ENCODE data around the gene PRKAG3. TPM values are rescaled to one million over a fixed set of nuclear protein-coding genes. Genes with fewer than 3 reads are reported as not detected.

Gene PRKAG3
- total and polyA plus RNA-seq, 9 of the 15 experiments (the other 6 are each of a cell fraction or from before 2014, with no cell fraction given) = not detected

GRCh38 chr2:218829868-218830451 is 1.6 kb downstream of the PRKAG3 start:
- FAIRE-seq = no peak
- POLR2A ChIA-PET = interaction anchor here (1.3 kb wide), 1 partner anchor 8 kb away, joined by 3 read pairs; no protein-coding TSS in a partner anchor
- H3K27me3 ChIP-seq (ENCODE audit: control insufficient read depth in 2 of 2, insufficient read depth in 2 of 2, low read length in 2 of 2) = peaks cover 4 to 70% of the 10 kb centered on the region in 2 experiments; a peak in 3 of 5 replicates
- peak; percentile 28; the same call in 2 of the 3 replicates for ATAC-seq
- H3K4me3 ChIP-seq = no peak overlapping the region
- no peaks in the 10 kb centered on the region for H4K20me1 ChIP-seq (replicated peaks; ENCODE audit: control insufficient read depth, insufficient read depth, low read length)
- intact Hi-C loops (cut with micrococcal nuclease) (no loop called here), in situ Hi-C loops (cut with MboI) (no loop called here)
- peaks cover 0 to 10% of the 10 kb centered on the region in 2 experiments; a peak in 1 of 5 replicates for H3K4me1 ChIP-seq (replicated peaks in 1 of 2; ENCODE audit: control insufficient read depth in 2 of 2, insufficient read depth in 2 of 2, low read length in 2 of 2)
- H3K9ac ChIP-seq (ENCODE audit: insufficient read depth in 1 of 2, low read depth in 2 of 2, low read length in 2 of 2) = no peak overlapping the region
- no peaks in the 10 kb centered on the region for H3K79me2 ChIP-seq (ENCODE audit: control insufficient read depth, insufficient read depth, low read length)
- BruUV-seq (replicated peaks) = no TSS peak
- no peak overlapping the region for H3K4me2 ChIP-seq (ENCODE audit: insufficient read depth, low read length)
- H3K9me3 ChIP-seq (replicated peaks; ENCODE audit: control insufficient read depth, insufficient read depth, low read depth, low read length) = no peaks in the 10 kb centered on the region
- H3K27ac ChIP-seq (ENCODE audit: extremely low read depth, low read depth, low read length) = no peak overlapping the region
- WGBS (ENCODE audit: insufficient coverage, low coverage, missing lambda C conversion rate) = 7% methylated on average over 17 of the region's 17 CpGs
- H2AFZ ChIP-seq (ENCODE audit: low read depth, low read length) = no peak overlapping the region
- CTCF ChIA-PET (ENCODE audit: low intra/inter-chr PET ratio) = no interaction called here
- H3K36me3 ChIP-seq (ENCODE audit: control insufficient read depth, insufficient read depth, low read length) = no peaks in the 10 kb centered on the region
- no peak for DNase-seq (ENCODE audit: extremely low read depth in 1 of 4, low spot score in 3 of 4)
- no peaks in the 10 kb centered on the region for H3K9me1 ChIP-seq (ENCODE audit: control insufficient read depth, insufficient read depth, low read length)
- TF ChIP-seq PML (IDR thresholded peaks at IDR 0.05; ENCODE audit: low read length) (no peak), SRF (CRISPR knock-in tag; IDR thresholded peaks at IDR 0.05) (no peak), CHAMP1 (IDR thresholded peaks at IDR 0.05) (no peak), RUNX1 (IDR thresholded peaks at IDR 0.05; ENCODE audit: low read depth) (no peak), RAD21 (CRISPR knock-in tag; conservative IDR thresholded peaks at IDR 0.05 in 1 of 2, IDR thresholded peaks at IDR 0.05 in 1 of 2) (no peak), ZBTB9 (CRISPR knock-in tag; IDR thresholded peaks at IDR 0.05) (no peak), ZBTB5 (IDR thresholded peaks at IDR 0.05) (no peak), RBM34 (IDR thresholded peaks at IDR 0.05; ENCODE audit: borderline replicate concordance, insufficient read depth, low read length) (no peak), ZNF146 (CRISPR knock-in tag; IDR thresholded peaks at IDR 0.05; ENCODE audit: unreplicated experiment) (no peak), HNRNPLL (IDR thresholded peaks at IDR 0.05; ENCODE audit: low read depth, low read length, poor library complexity, severe bottlenecking) (no peak), TSC22D4 (tag; IDR thresholded peaks at IDR 0.05) (no peak), GABPB2 (CRISPR knock-in tag; conservative IDR thresholded peaks at IDR 0.05) (no peak), TAF9B (IDR thresholded peaks at IDR 0.05; ENCODE audit: partially characterized antibody) (no peak)
- TF ChIP-seq, protein P1, sequence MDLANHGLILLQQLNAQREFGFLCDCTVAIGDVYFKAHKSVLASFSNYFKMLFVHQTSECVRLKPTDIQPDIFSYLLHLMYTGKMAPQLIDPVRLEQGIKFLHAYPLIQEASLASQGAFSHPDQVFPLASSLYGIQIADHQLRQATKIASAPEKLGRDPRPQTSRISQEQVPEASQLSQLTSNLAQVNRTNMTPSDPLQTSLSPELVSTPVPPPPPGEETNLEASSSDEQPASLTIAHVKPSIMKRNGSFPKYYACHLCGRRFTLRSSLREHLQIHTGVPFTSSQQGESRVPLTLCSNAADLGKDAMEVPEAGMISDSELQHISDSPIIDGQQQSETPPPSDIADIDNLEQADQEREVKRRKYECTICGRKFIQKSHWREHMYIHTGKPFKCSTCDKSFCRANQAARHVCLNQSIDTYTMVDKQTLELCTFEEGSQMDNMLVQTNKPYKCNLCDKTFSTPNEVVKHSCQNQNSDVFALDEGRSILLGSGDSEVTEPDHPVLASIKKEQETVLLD (IDR thresholded peaks at IDR 0.05) = no peak

All from K562 (cell line).